HEK293T (cell line): ENCODE results near the gene CPAMD8.

Source experiments
- CTCF ChIA-PET: fragments of 350-600 bp; formaldehyde crosslinking; extraction: SDS; loops from one replicate; lab custom pipeline; 2021; ENCODE audit warnings: antibody characterized with exemption, inconsistent platforms; lab: Yijun Ruan, JAX
- POLR2A ChIA-PET: fragments of 350-600 bp; formaldehyde crosslinking; extraction: SDS; loops from one replicate; lab custom pipeline; 2020; ENCODE audit warnings: antibody characterized with exemption, inconsistent platforms; lab: Yijun Ruan, JAX
- DNase-seq: peaks from one replicate; pipeline ENCODE4 v3.0.0; 2012; ENCODE audit warnings: mixed read lengths; ENCODE audit errors: extremely low spot score
- ARNT ChIP-seq: fragments of 450-650 bp; IDR thresholded peaks from 2 replicates; pipeline ENCODE4 v1.6.1; 2017; ENCODE audit warnings: mild to moderate bottlenecking
- BHLHE40 ChIP-seq: fragments of 450-650 bp; IDR thresholded peaks from 2 replicates; pipeline ENCODE4 v1.6.1; 2016; ENCODE audit warnings: mild to moderate bottlenecking, moderate library complexity, borderline replicate concordance
- CTBP1 ChIP-seq: fragments of 450-650 bp; IDR thresholded peaks from 2 replicates; pipeline ENCODE4 v1.6.1; 2016; ENCODE audit warnings: borderline replicate concordance
- ELF4 ChIP-seq: fragments of 450-650 bp; IDR thresholded peaks from 2 replicates; pipeline ENCODE4 v1.6.1; 2017; ENCODE audit warnings: antibody characterized with exemption
- FOXA1 ChIP-seq: fragments of 450-650 bp; IDR thresholded peaks from 2 replicates; pipeline ENCODE4 v1.6.1; 2016; ENCODE audit warnings: mild to moderate bottlenecking
- FOXK2 ChIP-seq: fragments of 450-650 bp; IDR thresholded peaks from 2 replicates; pipeline ENCODE4 v1.6.1; 2016; ENCODE audit warnings: mild to moderate bottlenecking
- FOXM1 ChIP-seq: fragments of 450-650 bp; IDR thresholded peaks from 2 replicates; pipeline ENCODE4 v1.6.1; 2017; ENCODE audit warnings: mild to moderate bottlenecking, borderline replicate concordance
- HDGF ChIP-seq: fragments of 450-650 bp; IDR thresholded peaks from 2 replicates; pipeline ENCODE4 v1.6.1; 2017; ENCODE audit warnings: antibody characterized with exemption, borderline replicate concordance
- L3MBTL2 ChIP-seq: fragments of 450-650 bp; conservative IDR thresholded peaks from 2 replicates; pipeline ENCODE4 v1.6.1; 2016; ENCODE audit warnings: mild to moderate bottlenecking
- LEF1 ChIP-seq: fragments of 450-650 bp; IDR thresholded peaks from 2 replicates; pipeline ENCODE4 v1.6.1; 2017; ENCODE audit warnings: mild to moderate bottlenecking, borderline replicate concordance
- NFRKB ChIP-seq: fragments of 450-650 bp; IDR thresholded peaks from 2 replicates; pipeline ENCODE4 v1.6.1; 2016; ENCODE audit warnings: mild to moderate bottlenecking, moderate library complexity
- PKNOX1 ChIP-seq: fragments of 450-650 bp; IDR thresholded peaks from 2 replicates; pipeline ENCODE4 v1.6.1; 2016
- SP1 ChIP-seq: fragments of 450-650 bp; IDR thresholded peaks from 2 replicates; pipeline ENCODE4 v1.6.1; 2017
- SUZ12 ChIP-seq: fragments of 450-650 bp; IDR thresholded peaks from 2 replicates; pipeline ENCODE4 v1.6.1; 2016; ENCODE audit warnings: mild to moderate bottlenecking
- TARDBP ChIP-seq: fragments of 450-650 bp; IDR thresholded peaks from 2 replicates; pipeline ENCODE4 v1.6.1; 2016
- ZNF384 ChIP-seq: fragments of 450-650 bp; IDR thresholded peaks from 2 replicates; pipeline ENCODE4 v1.6.1; 2016

Gene CPAMD8

GRCh38 chr19:16895467-16896145 is 131.0 kb downstream of the CPAMD8 start:
- ChIA-PET CTCF (no interaction called here), POLR2A (no interaction called here)
- no peak for DNase-seq
- TF ChIP-seq HDGF (no peak), TARDBP (no peak), LEF1 (no peak)

GRCh38 chr19:16894080-16894479 is 132.5 kb downstream of the CPAMD8 start:
- POLR2A ChIA-PET = no interaction called here
- no peak for TF ChIP-seq SUZ12
- DNase-seq = no peak
- CTCF ChIA-PET = no interaction called here

- POLR2A ChIA-PET = no interaction called here
Measured at GRCh38 chr19:16893686-16893989, 133.0 kb downstream of the CPAMD8 start.

GRCh38 chr19:16892868-16893685 is 133.5 kb downstream of the CPAMD8 start:
- TF ChIP-seq LEF1 (no peak), ZNF384 (no peak), SP1 (no peak), ARNT (no peak), CTBP1 (no peak)
- no peak for DNase-seq
- ChIA-PET CTCF (no interaction called here), POLR2A (no interaction called here)

More at GRCh38 chr19:16893686-16893989, 133.0 kb downstream of the CPAMD8 start:
- CTCF ChIA-PET = no interaction called here
- no peak for DNase-seq
- TF ChIP-seq SP1 (no peak), TARDBP (no peak), BHLHE40 (no peak), LEF1 (no peak), ARNT (no peak), NFRKB (no peak), HDGF (no peak), FOXK2 (no peak), L3MBTL2 (no peak), PKNOX1 (no peak), FOXM1 (no peak), SUZ12 (no peak), ELF4 (no peak), ZNF384 (no peak)

- TF ChIP-seq BHLHE40 (no peak), NFRKB (no peak), HDGF (no peak), ARNT (no peak), LEF1 (no peak), FOXK2 (no peak), CTBP1 (no peak)
- CTCF ChIA-PET = no interaction called here
- POLR2A ChIA-PET = no interaction called here
- DNase-seq = no peak
Measured at GRCh38 chr19:16892436-16892835, 134.2 kb downstream of the CPAMD8 start.

- DNase-seq = no peak
- ChIA-PET POLR2A (no interaction called here), CTCF (no interaction called here)
- TF ChIP-seq TARDBP (no peak), BHLHE40 (no peak), L3MBTL2 (no peak), HDGF (no peak)
Measured at GRCh38 chr19:16891696-16892382, 134.8 kb downstream of the CPAMD8 start.

- DNase-seq = no peak
- CTCF ChIA-PET = no interaction called here
- TF ChIP-seq ELF4 = no peak
- TF ChIP-seq SP1 = no peak
- no peak for TF ChIP-seq FOXA1
- no peak for TF ChIP-seq LEF1
- TF ChIP-seq HDGF = no peak
- TF ChIP-seq PKNOX1 = no peak
- TF ChIP-seq FOXM1 = no peak
- no peak for TF ChIP-seq ARNT
- no peak for TF ChIP-seq TARDBP
- no peak for TF ChIP-seq NFRKB
- no peak for TF ChIP-seq BHLHE40
- TF ChIP-seq CTBP1 = no peak
- POLR2A ChIA-PET = no interaction called here
Measured at GRCh38 chr19:16890461-16891184, 136.0 kb downstream of the CPAMD8 start.
